Measurements from ENCODE around the gene ZNF236. TPM values are rescaled to one million over a fixed set of nuclear protein-coding genes. Genes with fewer than 3 reads are reported as not detected.

Gene ZNF236
- total RNA-seq, 2 experiments from 2014 or later: 6.6 to 16.1 TPM

DNA sequence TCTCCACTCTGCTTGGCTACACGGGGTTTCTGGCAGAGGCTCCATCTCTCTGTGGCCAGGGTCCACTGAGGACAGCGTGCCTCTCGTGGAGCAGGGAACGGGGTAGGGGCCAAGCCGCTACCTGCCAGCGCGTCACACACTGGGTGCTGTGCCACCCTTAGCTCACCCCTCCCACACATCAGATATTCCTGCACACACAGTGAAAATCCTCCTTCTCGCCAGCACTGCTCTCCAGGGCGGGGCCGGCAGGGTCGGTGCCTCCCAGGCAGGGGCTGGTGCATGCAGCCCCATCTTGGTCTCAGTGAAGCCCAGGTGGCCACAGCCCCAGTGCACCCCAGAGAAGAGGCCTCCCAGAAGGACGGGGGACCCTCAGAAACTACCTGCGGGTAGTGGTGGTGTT is 185.6 kb downstream of the ZNF236 start:
- Histone ChIP-seq H3K36me3 (ENCODE audit: insufficient read depth, low read length) (no peaks in the 10 kb centered on the region), H3K4me1 (ENCODE audit: insufficient read depth, low read length, poor library complexity, severe bottlenecking) (no peaks in the 10 kb centered on the region), H3K27ac (ENCODE audit: low read depth, low read length, poor library complexity, severe bottlenecking) (no peak overlapping the region), H4K20me1 (ENCODE audit: insufficient read depth, low read length) (no peaks in the 10 kb centered on the region), H3K4me2 (ENCODE audit: low read length) (no peak overlapping the region), H3K9me2 (ENCODE audit: insufficient read depth, low read length) (no peaks in the 10 kb centered on the region), H3K9me3 (ENCODE audit: low read length) (no peaks in the 10 kb centered on the region), H2AFZ (ENCODE audit: low read length) (no peak overlapping the region), H3K79me2 (ENCODE audit: insufficient read depth, low read depth, low read length) (no peaks in the 10 kb centered on the region), H3K4me3 (ENCODE audit: low read depth, low read length, poor library complexity, severe bottlenecking) (no peak overlapping the region)
- POLR2A ChIA-PET: no interaction called here
- CTCF ChIA-PET (ENCODE audit: unreplicated experiment): no interaction called here
- intact Hi-C loops (cut with micrococcal nuclease; ENCODE audit: unreplicated experiment): no loop called here
- no peak for TF ChIP-seq EZH2phosphoT487 (IDR thresholded peaks at IDR 0.05; ENCODE audit: borderline replicate concordance, low read depth, low read length)
- TF ChIP-seq, protein P1, sequence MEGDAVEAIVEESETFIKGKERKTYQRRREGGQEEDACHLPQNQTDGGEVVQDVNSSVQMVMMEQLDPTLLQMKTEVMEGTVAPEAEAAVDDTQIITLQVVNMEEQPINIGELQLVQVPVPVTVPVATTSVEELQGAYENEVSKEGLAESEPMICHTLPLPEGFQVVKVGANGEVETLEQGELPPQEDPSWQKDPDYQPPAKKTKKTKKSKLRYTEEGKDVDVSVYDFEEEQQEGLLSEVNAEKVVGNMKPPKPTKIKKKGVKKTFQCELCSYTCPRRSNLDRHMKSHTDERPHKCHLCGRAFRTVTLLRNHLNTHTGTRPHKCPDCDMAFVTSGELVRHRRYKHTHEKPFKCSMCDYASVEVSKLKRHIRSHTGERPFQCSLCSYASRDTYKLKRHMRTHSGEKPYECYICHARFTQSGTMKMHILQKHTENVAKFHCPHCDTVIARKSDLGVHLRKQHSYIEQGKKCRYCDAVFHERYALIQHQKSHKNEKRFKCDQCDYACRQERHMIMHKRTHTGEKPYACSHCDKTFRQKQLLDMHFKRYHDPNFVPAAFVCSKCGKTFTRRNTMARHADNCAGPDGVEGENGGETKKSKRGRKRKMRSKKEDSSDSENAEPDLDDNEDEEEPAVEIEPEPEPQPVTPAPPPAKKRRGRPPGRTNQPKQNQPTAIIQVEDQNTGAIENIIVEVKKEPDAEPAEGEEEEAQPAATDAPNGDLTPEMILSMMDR (conservative IDR thresholded peaks at IDR 0.05; ENCODE audit: low read length): no peak
- no peak for DNase-seq (ENCODE audit: low spot score)
- BruUV-seq (replicated peaks): no TSS peak

DNA sequence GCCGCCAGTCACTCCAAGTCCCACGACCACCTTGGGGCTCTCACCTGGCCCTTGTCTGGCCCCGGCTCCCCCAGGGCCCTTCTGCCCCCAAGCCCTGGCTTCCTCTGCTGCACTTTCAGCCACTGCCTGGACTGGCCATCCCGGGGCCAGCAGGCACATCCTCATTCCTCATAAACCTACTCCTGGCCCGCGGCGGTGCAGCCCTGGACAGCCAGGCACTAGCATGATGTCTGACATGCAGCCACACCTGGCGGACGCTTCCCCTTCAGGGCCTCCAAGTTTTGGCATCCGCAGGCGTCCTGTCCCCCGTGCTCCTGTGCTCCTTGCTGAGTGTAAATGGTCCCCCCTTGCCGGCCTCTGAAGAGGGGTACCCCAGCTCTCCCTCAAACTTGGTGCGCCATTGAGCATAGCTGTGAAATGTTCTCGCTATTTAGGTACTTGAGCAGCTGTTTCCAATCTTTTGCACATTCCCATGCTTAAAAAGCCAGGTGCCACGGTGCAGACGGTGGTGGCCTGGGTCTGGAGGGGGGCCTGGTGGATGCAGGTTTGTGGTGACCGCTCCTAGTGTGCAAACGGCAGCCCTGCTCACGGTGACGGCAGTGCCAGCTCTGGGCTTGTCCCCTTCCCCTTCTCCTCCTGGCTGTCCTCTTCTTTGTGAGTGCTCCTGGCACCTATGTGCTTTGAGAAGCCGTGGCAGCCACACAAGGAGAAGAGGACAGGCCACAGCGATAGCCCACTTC is 186.4 kb downstream of the ZNF236 start:
- intact Hi-C loops (cut with micrococcal nuclease; ENCODE audit: unreplicated experiment): no loop called here
- H3K9me3 ChIP-seq (ENCODE audit: low read length): no peaks in the 10 kb centered on the region
- no TSS peak for BruUV-seq (replicated peaks)
- POLR2A ChIA-PET: no interaction called here
- no peaks in the 10 kb centered on the region for H4K20me1 ChIP-seq (ENCODE audit: insufficient read depth, low read length)
- no peak for TF ChIP-seq EZH2phosphoT487 (IDR thresholded peaks at IDR 0.05; ENCODE audit: borderline replicate concordance, low read depth, low read length)
- TF ChIP-seq, protein P1 (conservative IDR thresholded peaks at IDR 0.05; ENCODE audit: low read length): no peak
- H3K79me2 ChIP-seq (ENCODE audit: insufficient read depth, low read depth, low read length): no peaks in the 10 kb centered on the region
- no peaks in the 10 kb centered on the region for H3K4me1 ChIP-seq (ENCODE audit: insufficient read depth, low read length, poor library complexity, severe bottlenecking)
- CTCF ChIA-PET (ENCODE audit: unreplicated experiment): no interaction called here
- no peak overlapping the region for H3K27ac ChIP-seq (ENCODE audit: low read depth, low read length, poor library complexity, severe bottlenecking)
- H2AFZ ChIP-seq (ENCODE audit: low read length): no peak overlapping the region
- H3K9me2 ChIP-seq (ENCODE audit: insufficient read depth, low read length): no peaks in the 10 kb centered on the region
- DNase-seq (ENCODE audit: low spot score): no peak
- H3K4me3 ChIP-seq (ENCODE audit: low read depth, low read length, poor library complexity, severe bottlenecking): no peak overlapping the region
- H3K4me2 ChIP-seq (ENCODE audit: low read length): no peak overlapping the region
- H3K36me3 ChIP-seq (ENCODE audit: insufficient read depth, low read length): no peaks in the 10 kb centered on the region

DNA sequence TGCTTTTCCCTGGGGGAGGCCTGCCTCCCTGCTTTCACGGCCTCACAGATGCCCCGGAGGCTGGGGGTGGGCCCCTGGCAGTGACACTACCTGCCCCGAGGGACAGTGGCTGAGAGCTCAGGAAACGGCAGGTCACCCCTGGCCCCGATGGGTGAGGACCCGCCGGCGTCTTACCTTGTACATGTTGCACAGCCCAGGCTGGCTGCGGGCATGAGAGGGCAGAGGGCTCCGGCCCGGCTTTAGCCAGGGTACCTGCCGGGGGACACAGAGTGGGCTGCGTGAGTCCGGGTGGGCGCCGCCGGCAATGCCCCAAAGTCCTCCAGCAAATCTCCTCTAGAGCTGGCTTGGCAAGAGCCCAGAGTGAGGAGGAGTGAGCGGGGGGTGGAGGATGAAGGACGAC is 187.3 kb downstream of the ZNF236 start:
- H3K4me3 ChIP-seq (ENCODE audit: low read depth, low read length, poor library complexity, severe bottlenecking): no peak overlapping the region
- no peaks in the 10 kb centered on the region for H3K79me2 ChIP-seq (ENCODE audit: insufficient read depth, low read depth, low read length)
- no peaks in the 10 kb centered on the region for H4K20me1 ChIP-seq (ENCODE audit: insufficient read depth, low read length)
- no peaks in the 10 kb centered on the region for H3K4me1 ChIP-seq (ENCODE audit: insufficient read depth, low read length, poor library complexity, severe bottlenecking)
- no peak overlapping the region for H2AFZ ChIP-seq (ENCODE audit: low read length)
- DNase-seq (ENCODE audit: low spot score): no peak
- no peak overlapping the region for H3K27ac ChIP-seq (ENCODE audit: low read depth, low read length, poor library complexity, severe bottlenecking)
- no peaks in the 10 kb centered on the region for H3K36me3 ChIP-seq (ENCODE audit: insufficient read depth, low read length)
- no peaks in the 10 kb centered on the region for H3K9me2 ChIP-seq (ENCODE audit: insufficient read depth, low read length)
- H3K4me2 ChIP-seq (ENCODE audit: low read length): no peak overlapping the region
- ChIA-PET POLR2A (no interaction called here), CTCF (ENCODE audit: unreplicated experiment) (no interaction called here)
- intact Hi-C loops (cut with micrococcal nuclease; ENCODE audit: unreplicated experiment): no loop called here
- BruUV-seq (replicated peaks): no TSS peak
- TF ChIP-seq, protein P1 (conservative IDR thresholded peaks at IDR 0.05; ENCODE audit: low read length): no peak
- TF ChIP-seq EZH2phosphoT487 (IDR thresholded peaks at IDR 0.05; ENCODE audit: borderline replicate concordance, low read depth, low read length): no peak
- no peaks in the 10 kb centered on the region for H3K9me3 ChIP-seq (ENCODE audit: low read length)
